ENCODE measurements around the gene OCA2.

OCA2 gene

DNA sequence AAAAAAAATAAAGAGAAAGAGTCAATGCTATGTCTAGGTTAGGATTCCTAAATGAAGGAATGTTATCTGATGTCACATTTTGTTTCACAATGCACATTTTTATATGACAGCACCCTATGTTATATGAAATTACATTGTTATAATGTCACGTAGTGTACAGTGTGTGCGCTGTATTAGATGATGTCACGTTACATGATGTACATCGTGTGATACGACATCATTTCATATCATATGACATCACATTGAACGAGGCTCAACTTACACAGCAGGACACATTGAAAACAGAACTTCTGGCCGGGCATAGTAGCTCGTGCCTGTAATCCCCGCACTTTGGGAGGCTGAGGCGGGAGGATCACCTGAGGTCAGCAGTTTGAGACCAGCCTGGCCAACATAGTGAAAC lies 150.0 kb downstream of the OCA2 start:
- no peak for DNase-seq (ENCODE audit: low read depth in 2 of 2)

GRCh38 chr15:27939246-27939645 lies 159.9 kb downstream of the OCA2 start:
- DNase-seq (ENCODE audit: low read depth in 2 of 2), result no peak

GRCh38 chr15:27937851-27938250 lies 161.3 kb downstream of the OCA2 start:
- no peak for DNase-seq (ENCODE audit: low read depth in 2 of 2)

DNA sequence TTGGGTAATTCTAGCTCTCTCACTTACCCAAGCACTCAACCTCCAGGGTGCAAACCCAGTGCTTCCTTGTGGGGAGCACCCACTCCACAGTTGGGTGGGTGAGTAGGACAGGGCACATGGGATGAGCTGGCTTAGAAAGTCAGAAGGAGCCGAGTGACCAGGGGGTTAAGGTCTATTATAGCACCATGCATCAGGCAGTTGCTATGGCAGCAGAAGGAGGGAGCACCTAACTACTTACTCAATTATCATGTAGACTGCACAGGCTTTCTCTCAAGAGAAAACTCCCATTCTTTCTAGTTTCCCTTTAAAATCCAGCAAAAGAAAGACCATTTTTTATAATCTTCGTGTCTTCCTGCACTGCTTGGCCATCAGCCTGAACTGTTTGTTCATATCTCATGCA lies 163.0 kb downstream of the OCA2 start:
- no peak for DNase-seq (ENCODE audit: low read depth in 2 of 2)

DNA sequence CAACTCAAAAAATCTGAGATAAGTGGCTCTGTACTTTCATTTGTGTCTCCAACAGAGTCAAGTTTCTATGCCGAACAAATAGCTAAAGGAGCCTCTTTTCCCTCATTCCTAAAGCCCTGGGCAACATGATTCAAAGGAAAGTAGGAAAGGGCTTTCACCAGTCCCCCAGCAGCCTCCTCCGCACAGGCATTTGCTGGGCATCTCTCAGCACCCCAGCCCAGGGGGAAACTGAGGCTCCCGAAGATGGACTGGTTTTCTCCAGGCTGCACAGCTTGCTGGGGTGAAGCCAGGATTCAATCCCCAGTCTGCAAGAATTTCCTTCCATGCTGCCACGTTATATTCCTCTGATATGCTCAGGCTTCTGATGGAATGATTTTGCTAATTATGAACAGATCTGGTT lies 163.8 kb downstream of the OCA2 start:
- no peak for DNase-seq (ENCODE audit: low read depth in 2 of 2)

GRCh38 chr15:27934782-27935181 lies 164.3 kb downstream of the OCA2 start:
- no peak for DNase-seq (ENCODE audit: low read depth in 2 of 2)

GRCh38 chr15:27933562-27933961 lies 165.6 kb downstream of the OCA2 start:
- DNase-seq (ENCODE audit: low read depth in 2 of 2), result no peak

- DNase-seq (ENCODE audit: low read depth in 2 of 2), result no peak
These were observed 166.5 kb downstream of the OCA2 start for GRCh38 chr15:27932600-27932999.

DNA sequence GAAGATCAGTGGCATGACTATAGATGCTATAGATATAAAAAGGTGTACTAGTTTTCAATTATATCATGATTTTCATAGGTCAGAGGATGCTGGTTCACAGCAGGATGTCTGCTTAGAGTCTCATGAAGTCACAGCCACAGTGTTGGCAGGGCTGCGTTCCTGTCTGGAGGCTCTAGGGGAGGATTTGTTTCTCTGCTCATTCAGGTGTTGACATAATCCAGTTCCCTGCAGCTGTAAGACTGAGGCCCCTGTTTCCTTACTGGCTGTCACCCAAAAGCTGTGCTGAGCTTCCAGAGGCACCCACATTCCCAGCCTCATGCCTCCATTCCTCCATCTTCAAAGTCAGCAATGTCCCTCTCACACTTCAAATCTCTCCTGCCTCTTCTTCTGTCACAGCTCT lies 170.7 kb downstream of the OCA2 start:
- DNase-seq (ENCODE audit: low read depth in 2 of 2), result no peak

- DNase-seq (ENCODE audit: low read depth in 2 of 2), result no peak
These were observed 186.8 kb downstream of the OCA2 start for GRCh38 chr15:27912283-27912682.

GRCh38 chr15:27906802-27907201 lies 192.3 kb downstream of the OCA2 start:
- DNase-seq (ENCODE audit: low read depth in 2 of 2), result no peak

DNA sequence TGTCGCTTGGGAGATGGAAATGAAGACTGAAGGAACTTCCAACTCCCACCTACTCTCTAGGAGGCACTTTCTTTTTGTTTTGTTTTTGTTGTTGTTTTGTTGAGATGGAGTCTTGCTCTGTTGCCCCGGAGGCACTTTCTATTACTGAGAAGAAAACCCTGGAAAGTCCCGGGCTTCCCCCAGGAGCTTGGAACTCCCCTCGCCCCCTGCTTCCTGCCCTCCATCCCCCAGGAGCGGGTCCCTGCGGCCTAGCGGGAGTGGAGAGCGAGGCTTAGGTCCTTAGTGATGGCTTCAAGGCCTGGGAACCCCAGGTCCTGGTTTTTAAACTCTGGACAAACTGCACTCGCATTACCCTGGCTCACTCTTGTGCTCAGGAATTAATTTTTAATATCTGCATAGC lies 195.7 kb downstream of the OCA2 start:
- no peak for DNase-seq (ENCODE audit: low read depth in 2 of 2)

- DNase-seq (ENCODE audit: low read depth in 2 of 2), result no peak
These were observed 196.3 kb downstream of the OCA2 start for GRCh38 chr15:27902680-27903385.

DNA sequence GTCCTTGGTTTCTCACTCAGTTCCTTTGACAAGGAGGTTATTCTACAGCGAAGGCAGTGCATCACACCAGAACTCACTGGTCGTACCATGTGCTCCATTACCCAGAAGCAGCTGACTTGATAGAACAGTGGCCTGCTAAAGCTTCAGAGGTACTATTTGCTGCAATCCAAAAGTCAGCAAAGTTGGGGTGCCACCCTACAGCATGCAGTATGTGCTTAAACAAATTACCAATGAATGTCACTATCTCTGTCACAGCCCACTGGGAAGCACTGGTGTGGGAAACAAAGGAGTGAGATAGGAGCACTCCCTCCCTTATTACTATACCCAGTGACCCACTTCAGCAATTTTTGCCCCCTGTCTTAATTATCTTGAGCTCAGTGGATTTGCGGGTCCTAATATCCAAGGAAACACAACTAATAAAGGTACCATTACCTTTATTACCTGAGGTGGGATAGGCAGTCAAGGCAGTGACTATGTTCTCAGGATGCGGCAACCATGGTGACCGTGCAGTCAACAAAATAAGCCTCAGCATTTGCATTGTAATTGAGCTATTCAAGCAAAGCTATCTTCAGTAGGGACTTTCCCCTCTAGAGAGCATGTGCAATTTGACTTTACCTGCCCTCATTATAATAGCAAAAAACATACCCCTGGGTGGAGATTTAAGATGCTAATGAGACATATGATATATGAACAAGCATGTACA lies 199.4 kb downstream of the OCA2 start:
- no peak for DNase-seq (ENCODE audit: low read depth in 2 of 2)

- DNase-seq (ENCODE audit: low read depth in 2 of 2), result no peak
These were observed 201.6 kb downstream of the OCA2 start for GRCh38 chr15:27897481-27897880.

- DNase-seq (ENCODE audit: low read depth in 2 of 2), result no peak
These were observed 204.5 kb downstream of the OCA2 start for GRCh38 chr15:27894645-27895044.

- DNase-seq (ENCODE audit: low read depth in 2 of 2), result no peak
These were observed 209.9 kb downstream of the OCA2 start for GRCh38 chr15:27889258-27889657.

GRCh38 chr15:27885201-27885600 lies 213.9 kb downstream of the OCA2 start:
- DNase-seq (ENCODE audit: low read depth in 2 of 2), result no peak

DNA sequence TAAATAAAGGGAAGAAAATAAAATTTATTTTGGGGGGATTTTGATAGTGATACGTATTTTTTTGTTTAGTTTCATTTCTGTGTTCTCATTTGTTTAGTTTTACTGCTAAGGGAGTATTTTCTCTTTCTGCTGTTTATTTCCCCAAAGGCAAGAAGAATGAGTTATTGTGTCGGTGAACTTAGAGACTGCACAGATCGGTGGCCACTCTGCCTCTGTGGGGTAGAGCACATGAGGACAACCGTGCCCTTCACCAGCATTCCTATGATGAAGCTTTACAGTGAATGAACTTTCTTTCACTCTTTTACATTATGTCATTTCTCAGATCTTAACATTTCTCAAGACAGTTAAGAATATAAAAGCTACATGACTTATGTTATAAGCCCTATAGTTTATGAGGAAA lies 214.4 kb downstream of the OCA2 start:
- DNase-seq (ENCODE audit: low read depth in 2 of 2), result no peak

GRCh38 chr15:27878841-27879240 lies 220.3 kb downstream of the OCA2 start:
- DNase-seq (ENCODE audit: low read depth in 2 of 2), result no peak

DNA sequence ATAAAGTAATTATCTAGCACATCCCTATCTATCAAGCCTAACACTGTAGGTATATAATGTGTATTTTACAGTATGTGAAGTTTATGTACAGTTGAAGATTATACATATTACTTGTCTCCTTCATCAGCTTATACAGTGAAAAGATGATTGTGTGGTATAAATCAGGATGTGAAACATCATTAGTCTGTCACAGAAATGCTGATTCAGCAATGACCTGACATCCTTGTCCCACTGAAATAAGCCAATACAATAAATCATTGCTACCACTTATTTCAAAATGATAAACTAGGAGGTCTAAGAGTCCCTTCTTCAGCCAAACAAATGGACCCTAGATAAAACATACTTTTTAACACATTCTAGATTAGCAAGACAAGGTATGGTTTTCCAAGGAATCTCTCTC lies 225.3 kb downstream of the OCA2 start:
- no peak for DNase-seq (ENCODE audit: low read depth in 2 of 2)

- DNase-seq (ENCODE audit: low read depth in 2 of 2), result no peak
These were observed 226.1 kb downstream of the OCA2 start for GRCh38 chr15:27873039-27873438.

- DNase-seq (ENCODE audit: low read depth in 2 of 2), result no peak
These were observed 226.8 kb downstream of the OCA2 start for GRCh38 chr15:27872355-27872754.

GRCh38 chr15:27871902-27872260 lies 227.2 kb downstream of the OCA2 start:
- no peak for DNase-seq (ENCODE audit: low read depth in 2 of 2)
